Stimulated activated CD8-positive, alpha-beta memory T cell treated with anti-CD3 and anti-CD28 coated beads, Interleukin-12 subunit alpha, Interleukin-12 subunit beta, amount 100 ng/mL, for 1 hour (primary cell): Measurements from ENCODE around the gene WASHC1.
"Not testable (repeated sequence)": the region's sequence is repeated elsewhere in the genome, so short reads cannot be mapped to it uniquely, and the experiment has no call there.

ENCODE experiments used
- DNase-seq: peaks from one replicate; pipeline ENCODE4 v3.0.0-alpha.2; 2020; ENCODE audit warnings: low read depth

The WASHC1 gene

GRCh38 chr9:29356-29755 lies at the start of gene WASHC1:
WASHC1 (minus strand) TSS chr9:29456; CDS start chr9:24999, 4,457 bp downstream.
- not testable (repeated sequence) for DNase-seq

- not testable (repeated sequence) for DNase-seq
These were observed 49.1 kb upstream of the WASHC1 start for GRCh38 chr9:78333-78732.

GRCh38 chr9:76389-76788 lies 47.1 kb upstream of the WASHC1 start:
- DNase-seq, result not testable (repeated sequence)

GRCh38 chr9:73900-74525 lies 44.8 kb upstream of the WASHC1 start:
- not testable (repeated sequence) for DNase-seq

GRCh38 chr9:73076-73899 lies 44.0 kb upstream of the WASHC1 start:
- DNase-seq, result not testable (repeated sequence)

- peak; percentile 10 for DNase-seq
These were observed 33.9 kb upstream of the WASHC1 start for GRCh38 chr9:63031-63629.

- DNase-seq, result not testable (repeated sequence)
These were observed 23.4 kb upstream of the WASHC1 start for GRCh38 chr9:52678-53077.

GRCh38 chr9:48190-48842 lies 19.1 kb upstream of the WASHC1 start:
- not testable (repeated sequence) for DNase-seq

GRCh38 chr9:46639-47271 lies 17.5 kb upstream of the WASHC1 start:
- not testable (repeated sequence) for DNase-seq

- DNase-seq, result not testable (repeated sequence)
These were observed 16.9 kb upstream of the WASHC1 start for GRCh38 chr9:46164-46563.

GRCh38 chr9:45180-45878 lies 16.1 kb upstream of the WASHC1 start:
- not testable (repeated sequence) for DNase-seq

- DNase-seq, result not testable (repeated sequence)
These were observed 15.2 kb upstream of the WASHC1 start for GRCh38 chr9:44416-44815.

GRCh38 chr9:43636-44035 lies 14.4 kb upstream of the WASHC1 start:
- not testable (repeated sequence) for DNase-seq

- not testable (repeated sequence) for DNase-seq
These were observed 13.9 kb upstream of the WASHC1 start for GRCh38 chr9:43116-43515.

GRCh38 chr9:41819-42218 lies 12.6 kb upstream of the WASHC1 start:
- not testable (repeated sequence) for DNase-seq

- DNase-seq, result not testable (repeated sequence)
These were observed 12.0 kb upstream of the WASHC1 start for GRCh38 chr9:41261-41676.

GRCh38 chr9:32308-32707 lies 3.1 kb upstream of the WASHC1 start:
- DNase-seq, result not testable (repeated sequence)

- DNase-seq, result not testable (repeated sequence)
These were observed 481 bp downstream of the WASHC1 start for GRCh38 chr9:28775-29174.

GRCh38 chr9:21621-22020 lies 7.6 kb downstream of the WASHC1 start:
- DNase-seq, result not testable (repeated sequence)

GRCh38 chr9:16875-17274 lies 12.4 kb downstream of the WASHC1 start:
- not testable (repeated sequence) for DNase-seq
